ENCODE results near the gene CCR7.

Gene CCR7

DNA sequence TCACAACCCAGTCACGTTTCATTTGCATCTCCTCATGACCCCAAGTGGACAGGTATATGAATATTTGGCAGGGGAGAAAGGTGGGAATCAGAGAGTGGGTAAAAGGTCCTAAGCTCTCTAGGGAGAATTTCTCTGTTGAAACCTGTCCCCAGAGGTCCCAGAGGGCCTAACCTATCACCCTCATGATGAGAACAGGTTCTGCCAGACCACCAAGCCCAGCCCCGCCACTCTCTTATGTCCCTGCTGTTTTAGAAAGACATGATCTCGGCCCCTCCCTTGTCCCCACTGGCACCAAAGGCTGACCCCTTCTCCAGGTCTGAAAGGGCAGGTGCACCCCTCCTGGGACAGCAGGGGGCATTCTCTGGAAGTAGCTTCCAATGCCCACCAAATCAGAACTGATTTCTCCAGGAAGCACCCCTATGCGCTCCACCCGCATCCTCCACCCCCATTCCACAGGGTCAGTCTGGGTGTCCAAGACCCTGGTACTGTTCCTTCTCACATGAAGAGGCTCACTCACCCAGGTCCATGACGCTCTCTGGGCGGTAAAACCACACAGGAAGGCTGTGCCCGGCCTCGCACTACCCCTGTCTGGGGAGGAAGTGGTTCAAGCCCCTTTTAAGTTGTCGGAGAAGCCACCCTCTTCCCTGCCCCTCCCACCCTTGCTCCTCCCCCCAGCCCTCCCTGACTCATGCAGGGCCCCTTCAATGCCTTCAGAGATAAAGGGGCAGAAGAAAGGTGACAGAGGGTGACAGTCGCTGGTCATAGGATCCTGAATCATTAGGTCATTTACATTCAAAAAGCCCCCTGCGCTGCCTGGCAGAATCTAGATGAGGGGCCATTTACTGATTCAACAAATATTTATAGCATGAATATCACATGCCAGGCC is at the start of gene CCR7:
TSS of gene CCR7 (minus strand) at position 590 of the 886 bp plus-strand sequence. CDS start at position 527, 63 bp downstream.
- DNase-seq (ENCODE audit: low read depth): no peak
- TF ChIP-seq, protein P1, sequence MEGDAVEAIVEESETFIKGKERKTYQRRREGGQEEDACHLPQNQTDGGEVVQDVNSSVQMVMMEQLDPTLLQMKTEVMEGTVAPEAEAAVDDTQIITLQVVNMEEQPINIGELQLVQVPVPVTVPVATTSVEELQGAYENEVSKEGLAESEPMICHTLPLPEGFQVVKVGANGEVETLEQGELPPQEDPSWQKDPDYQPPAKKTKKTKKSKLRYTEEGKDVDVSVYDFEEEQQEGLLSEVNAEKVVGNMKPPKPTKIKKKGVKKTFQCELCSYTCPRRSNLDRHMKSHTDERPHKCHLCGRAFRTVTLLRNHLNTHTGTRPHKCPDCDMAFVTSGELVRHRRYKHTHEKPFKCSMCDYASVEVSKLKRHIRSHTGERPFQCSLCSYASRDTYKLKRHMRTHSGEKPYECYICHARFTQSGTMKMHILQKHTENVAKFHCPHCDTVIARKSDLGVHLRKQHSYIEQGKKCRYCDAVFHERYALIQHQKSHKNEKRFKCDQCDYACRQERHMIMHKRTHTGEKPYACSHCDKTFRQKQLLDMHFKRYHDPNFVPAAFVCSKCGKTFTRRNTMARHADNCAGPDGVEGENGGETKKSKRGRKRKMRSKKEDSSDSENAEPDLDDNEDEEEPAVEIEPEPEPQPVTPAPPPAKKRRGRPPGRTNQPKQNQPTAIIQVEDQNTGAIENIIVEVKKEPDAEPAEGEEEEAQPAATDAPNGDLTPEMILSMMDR (IDR thresholded peaks at IDR 0.05; ENCODE audit: low read depth, low read length, missing control alignments): no peak
- in situ Hi-C loops (cut with HindIII; ENCODE audit: low sequenced_read_pairs): no loop called here
- H3K4me3 ChIP-seq (ENCODE audit: low read depth, low read length): no peak within 1 kb of the TSS

- TF ChIP-seq, protein P1 (IDR thresholded peaks at IDR 0.05; ENCODE audit: low read depth, low read length, missing control alignments): no peak
- no peak for DNase-seq (ENCODE audit: low read depth)
- H3K4me3 ChIP-seq (ENCODE audit: low read depth, low read length): no peak overlapping the region
- in situ Hi-C loops (cut with HindIII; ENCODE audit: low sequenced_read_pairs): no loop called here
These were observed 49.3 kb upstream of the CCR7 start for GRCh38 chr17:40614431-40615067.

- in situ Hi-C loops (cut with HindIII; ENCODE audit: low sequenced_read_pairs): no loop called here
- TF ChIP-seq, protein P1 (IDR thresholded peaks at IDR 0.05; ENCODE audit: low read depth, low read length, missing control alignments): no peak
- DNase-seq (ENCODE audit: low read depth): no peak
- H3K4me3 ChIP-seq (ENCODE audit: low read depth, low read length): no peak overlapping the region
These were observed 48.3 kb upstream of the CCR7 start for GRCh38 chr17:40613467-40614154.

DNA sequence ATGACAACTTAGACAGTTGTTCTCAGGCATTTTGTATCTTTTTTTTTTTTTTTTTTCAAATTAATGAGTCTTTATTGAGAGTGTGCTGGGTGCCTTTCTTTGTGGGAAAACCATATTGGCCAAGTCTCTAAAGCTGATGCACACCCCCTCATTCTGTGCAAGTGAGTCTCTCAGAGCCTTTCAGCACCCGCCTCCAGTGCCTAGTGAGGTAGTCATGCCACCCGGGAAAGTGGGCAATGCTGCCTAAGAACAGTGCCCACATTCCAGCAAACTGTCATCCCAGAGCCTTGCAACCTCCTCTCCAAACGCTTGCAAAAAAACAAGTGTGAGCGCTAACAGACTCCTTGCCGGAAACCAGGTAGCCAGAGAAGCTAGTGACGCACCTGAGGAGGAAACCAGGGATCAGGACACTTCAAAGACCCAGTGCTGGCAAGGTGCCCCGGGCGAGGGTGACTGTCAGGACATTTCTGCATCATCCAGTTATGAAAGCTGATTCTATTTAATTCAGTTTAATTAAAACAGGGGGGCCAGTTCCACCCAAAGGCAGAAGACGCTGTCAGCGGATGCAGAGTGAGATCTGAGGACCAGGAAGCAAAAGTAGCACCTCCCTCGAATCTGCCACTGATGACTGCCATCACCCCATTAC is 47.5 kb upstream of the CCR7 start:
- in situ Hi-C loops (cut with HindIII; ENCODE audit: low sequenced_read_pairs): no loop called here
- no peak overlapping the region for H3K4me3 ChIP-seq (ENCODE audit: low read depth, low read length)
- DNase-seq (ENCODE audit: low read depth): no peak
- TF ChIP-seq, protein P1 (IDR thresholded peaks at IDR 0.05; ENCODE audit: low read depth, low read length, missing control alignments): no peak

DNA sequence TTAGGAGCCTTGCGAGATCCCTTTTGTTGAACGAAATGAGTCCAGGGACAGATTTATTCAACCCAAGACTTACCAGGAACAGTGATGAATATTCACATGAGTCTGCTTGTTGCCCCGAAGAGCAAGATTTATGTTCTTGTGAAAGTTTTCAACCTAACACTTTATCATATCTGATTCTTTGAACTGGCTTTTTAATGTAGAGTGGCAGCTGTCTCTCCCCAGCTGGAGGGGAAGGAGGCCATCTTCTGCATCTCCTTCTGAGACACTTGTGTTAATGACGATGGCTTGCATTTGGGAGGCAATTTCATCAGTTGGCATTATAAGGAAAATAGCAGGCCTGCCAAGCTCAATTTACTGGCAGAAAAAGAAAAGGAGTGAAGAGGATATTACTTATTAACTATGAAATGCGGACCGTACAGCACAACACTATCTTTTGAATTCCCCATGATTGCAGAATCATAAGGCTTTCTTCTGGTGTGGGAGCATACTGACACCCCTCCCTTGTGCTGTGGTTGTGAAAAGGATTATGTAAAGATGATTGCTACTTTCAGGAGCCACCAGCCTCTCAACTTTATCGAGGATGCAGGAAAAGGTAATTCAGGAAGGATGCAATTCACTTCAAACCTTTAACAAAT is 46.7 kb upstream of the CCR7 start:
- DNase-seq (ENCODE audit: low read depth): no peak
- TF ChIP-seq, protein P1 (IDR thresholded peaks at IDR 0.05; ENCODE audit: low read depth, low read length, missing control alignments): no peak
- H3K4me3 ChIP-seq (ENCODE audit: low read depth, low read length): no peak overlapping the region
- in situ Hi-C loops (cut with HindIII; ENCODE audit: low sequenced_read_pairs): no loop called here

Data from astrocyte of the cerebellum (primary cell).